ENCODE data around the gene GNB1.
"Not testable (repeated sequence)": the region's sequence is repeated elsewhere in the genome, so short reads cannot be mapped to it uniquely, and the experiment has no call there.

- not testable (repeated sequence) for TF ChIP-seq CTCF, POLR2A, EP300 (IDR thresholded peaks at IDR 0.05)
Observed at GRCh38 chr1:1738799-1739337, 152.0 kb downstream of the GNB1 start.

Data from tibial nerve (tissue), 4 donors.